ENCODE data around the gene C2orf68.
A peak's percentile ranks its signal among the peaks of the same experiment; 100 is the strongest.
"Not testable (repeated sequence)": the region's sequence is repeated elsewhere in the genome, so short reads cannot be mapped to it uniquely, and the experiment has no call there.

C2orf68 gene

GRCh38 chr2:85578243-85579180 is 33.4 kb downstream of the C2orf68 start:
- peak; percentile 84 for DNase-seq

- peak; percentile 69 for DNase-seq
Observed at GRCh38 chr2:85577386-85578242, 34.3 kb downstream of the C2orf68 start, which contains the start of gene VAMP8. Gene VAMP8, plus strand, starts transcription at chr2:85577586. Its CDS starts 61 bp downstream, at chr2:85577647.

GRCh38 chr2:85577063-85577385 is 34.8 kb downstream of the C2orf68 start:
- no peak for DNase-seq

- DNase-seq, result no peak
Observed at GRCh38 chr2:85575739-85576138, 36.1 kb downstream of the C2orf68 start.

GRCh38 chr2:85566265-85566664 is 45.6 kb downstream of the C2orf68 start:
- DNase-seq, result no peak

- DNase-seq, result peak; percentile 80
Observed at GRCh38 chr2:85564144-85564563, 47.7 kb downstream of the C2orf68 start.

GRCh38 chr2:85561280-85562212 is 50.3 kb downstream of the C2orf68 start, which contains the start of gene GGCX:
Gene GGCX, minus strand, starts transcription at chr2:85561493. Its CDS starts 65 bp downstream, at chr2:85561428.
- DNase-seq, result peak; percentile 94

GRCh38 chr2:85560812-85561279 is 51.0 kb downstream of the C2orf68 start:
- no peak for DNase-seq

- DNase-seq, result not testable (repeated sequence)
Observed at GRCh38 chr2:85560403-85560726, 51.5 kb downstream of the C2orf68 start.

GRCh38 chr2:85558160-85558559 is 53.7 kb downstream of the C2orf68 start:
- no peak for DNase-seq

GRCh38 chr2:85557130-85557529 is 54.7 kb downstream of the C2orf68 start:
- no peak for DNase-seq
